Adipocyte (in vitro differentiated cells): Measurements from ENCODE around the gene FOCAD.
A peak's percentile ranks its signal among the peaks of the same experiment; 100 is the strongest.

Experiments used
- DNase-seq: peaks from one replicate; pipeline ENCODE4 v3.0.0-alpha.2; 2015; ENCODE audit warnings: low read depth
- H3K27me3 ChIP-seq: replicated peaks from 2 replicates; pipeline ENCODE4 v1.7.0; 2013; ENCODE audit warnings: mild to moderate bottlenecking, low read length, moderate library complexity; ENCODE audit not compliant: control insufficient read depth, insufficient read depth
- H3K36me3 ChIP-seq: 2 replicates; pipeline ENCODE4 v1.7.0; 2013; ENCODE audit warnings: low read length, mild to moderate bottlenecking, moderate library complexity; ENCODE audit not compliant: control insufficient read depth, insufficient read depth, severe bottlenecking
- H3K4me1 ChIP-seq: 2 replicates; pipeline ENCODE4 v1.7.0; 2013; ENCODE audit warnings: mild to moderate bottlenecking, low read length, moderate library complexity; ENCODE audit not compliant: control insufficient read depth, insufficient read depth
- H3K4me3 ChIP-seq: 2 replicates; pipeline ENCODE4 v1.7.0; 2013; ENCODE audit warnings: mild to moderate bottlenecking, low read length, moderate library complexity
- H3K9ac ChIP-seq: 2 replicates; pipeline ENCODE4 v1.7.0; 2013; ENCODE audit warnings: mild to moderate bottlenecking, low read length, moderate library complexity
- H3K9me3 ChIP-seq: 2 replicates; pipeline ENCODE4 v1.7.0; 2013; ENCODE audit warnings: mild to moderate bottlenecking, low read length, moderate library complexity; ENCODE audit not compliant: control insufficient read depth

FOCAD gene

DNA sequence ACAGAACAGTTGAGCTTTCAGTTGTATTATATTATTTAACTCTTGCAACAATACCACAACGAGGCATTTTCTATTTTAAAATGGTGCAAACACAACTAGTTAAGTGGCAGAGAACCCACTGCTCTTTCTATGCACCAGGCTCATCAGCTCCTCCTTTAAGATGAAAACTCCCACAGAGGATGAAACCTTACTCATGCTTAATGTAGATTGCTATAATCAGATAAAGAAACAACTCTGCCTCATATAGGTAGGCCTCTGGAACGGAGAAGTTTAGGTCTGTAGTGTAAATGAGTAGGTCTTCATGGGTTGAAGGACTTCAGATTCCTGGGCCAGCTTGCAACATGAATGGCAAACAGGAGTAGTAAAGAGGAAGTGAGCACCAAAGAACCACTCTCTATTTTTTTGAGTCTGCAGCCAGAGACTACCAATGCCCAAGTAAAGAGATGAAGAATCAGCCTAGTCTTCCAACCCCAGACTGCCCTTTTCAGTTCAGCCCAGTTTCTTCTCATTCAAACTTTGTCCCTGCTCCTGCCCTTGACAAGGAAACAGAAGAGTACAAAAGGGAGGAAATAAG is 313.5 kb downstream of the FOCAD start:
- Histone ChIP-seq H3K9me3 (no peaks in the 10 kb centered on the region), H3K9ac (no peak overlapping the region), H3K4me3 (no peak overlapping the region), H3K27me3 (no peaks in the 10 kb centered on the region), H3K36me3 (peaks cover 45% of the 10 kb centered on the region), H3K4me1 (no peaks in the 10 kb centered on the region)
- DNase-seq, result no peak

GRCh38 chr9:21001581-21001980 is 317.5 kb downstream of the FOCAD start:
- Histone ChIP-seq H3K9ac (no peak overlapping the region), H3K36me3 (peaks cover 27% of the 10 kb centered on the region), H3K4me3 (no peak overlapping the region), H3K4me1 (no peaks in the 10 kb centered on the region), H3K27me3 (no peaks in the 10 kb centered on the region), H3K9me3 (no peaks in the 10 kb centered on the region)
- DNase-seq, result no peak

GRCh38 chr9:21002040-21002439 is 318.0 kb downstream of the FOCAD start:
- DNase-seq, result no peak
- peaks cover 29% of the 10 kb centered on the region for H3K36me3 ChIP-seq
- no peaks in the 10 kb centered on the region for H3K4me1 ChIP-seq
- no peaks in the 10 kb centered on the region for H3K9me3 ChIP-seq
- no peak overlapping the region for H3K9ac ChIP-seq
- H3K27me3 ChIP-seq, result no peaks in the 10 kb centered on the region
- no peak overlapping the region for H3K4me3 ChIP-seq

GRCh38 chr9:21015129-21015815 is 331.2 kb downstream of the FOCAD start:
- no peak overlapping the region for H3K9ac ChIP-seq
- H3K27me3 ChIP-seq, result no peaks in the 10 kb centered on the region
- H3K4me3 ChIP-seq, result no peak overlapping the region
- no peaks in the 10 kb centered on the region for H3K9me3 ChIP-seq
- peaks cover 4% of the 10 kb centered on the region for H3K4me1 ChIP-seq
- peak; percentile 31 for DNase-seq
- H3K36me3 ChIP-seq, result peaks cover 6% of the 10 kb centered on the region

- Histone ChIP-seq H3K4me1 (peaks cover 4% of the 10 kb centered on the region), H3K36me3 (no peaks in the 10 kb centered on the region)
These were observed 331.9 kb downstream of the FOCAD start for GRCh38 chr9:21015995-21016394.

GRCh38 chr9:21016701-21017491 is 332.8 kb downstream of the FOCAD start:
- peaks cover 4% of the 10 kb centered on the region for H3K4me1 ChIP-seq
- peak; percentile 49 for DNase-seq
- no peaks in the 10 kb centered on the region for H3K27me3 ChIP-seq
- no peak overlapping the region for H3K4me3 ChIP-seq
- no peaks in the 10 kb centered on the region for H3K36me3 ChIP-seq
- no peak overlapping the region for H3K9ac ChIP-seq
- no peaks in the 10 kb centered on the region for H3K9me3 ChIP-seq

More at GRCh38 chr9:21015995-21016394, 331.9 kb downstream of the FOCAD start:
- H3K9me3 ChIP-seq, result no peaks in the 10 kb centered on the region
- no peak for DNase-seq
- no peaks in the 10 kb centered on the region for H3K27me3 ChIP-seq
- no peak overlapping the region for H3K4me3 ChIP-seq
- H3K9ac ChIP-seq, result no peak overlapping the region

DNA sequence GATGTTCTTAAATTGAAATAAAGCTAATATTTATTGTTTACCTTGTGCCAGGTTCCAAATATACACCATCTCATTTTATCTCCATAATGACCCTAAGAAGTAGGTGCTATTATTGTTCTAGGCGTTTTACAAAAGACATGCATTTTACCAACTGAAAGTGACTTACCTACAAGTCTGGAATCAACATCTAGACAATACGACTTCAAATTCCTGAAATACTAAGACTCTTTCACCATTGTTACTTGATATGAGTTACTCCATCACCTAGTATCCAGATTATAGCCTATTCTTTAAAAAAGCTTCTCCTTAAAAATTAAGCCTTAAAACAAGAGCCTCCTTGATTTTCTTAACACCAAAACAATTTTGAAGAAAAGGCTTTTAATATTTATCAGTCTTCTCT is 334.1 kb downstream of the FOCAD start:
- Histone ChIP-seq H3K9ac (no peak overlapping the region), H3K4me1 (peaks cover 4% of the 10 kb centered on the region), H3K9me3 (no peaks in the 10 kb centered on the region), H3K27me3 (no peaks in the 10 kb centered on the region), H3K36me3 (no peaks in the 10 kb centered on the region), H3K4me3 (no peak overlapping the region)
- DNase-seq, result no peak

- Histone ChIP-seq H3K4me3 (no peak overlapping the region), H3K9me3 (no peaks in the 10 kb centered on the region), H3K9ac (no peak overlapping the region), H3K36me3 (peaks cover 3% of the 10 kb centered on the region), H3K4me1 (no peaks in the 10 kb centered on the region), H3K27me3 (no peaks in the 10 kb centered on the region)
- DNase-seq, result peak; percentile 17
These were observed 339.8 kb downstream of the FOCAD start for GRCh38 chr9:21023861-21024260.

GRCh38 chr9:21027295-21027694 is 343.2 kb downstream of the FOCAD start:
- no peak overlapping the region for H3K4me3 ChIP-seq
- H3K27me3 ChIP-seq, result no peaks in the 10 kb centered on the region
- no peak overlapping the region for H3K9ac ChIP-seq
- peaks cover 11% of the 10 kb centered on the region for H3K4me1 ChIP-seq
- H3K36me3 ChIP-seq, result peaks cover 3% of the 10 kb centered on the region
- peak; percentile 53 for DNase-seq
- H3K9me3 ChIP-seq, result no peaks in the 10 kb centered on the region

- Histone ChIP-seq H3K9ac (no peak overlapping the region), H3K9me3 (no peaks in the 10 kb centered on the region), H3K36me3 (peaks cover 3% of the 10 kb centered on the region)
These were observed 344.4 kb downstream of the FOCAD start for GRCh38 chr9:21028466-21028865.

GRCh38 chr9:21029661-21030060 is 345.6 kb downstream of the FOCAD start:
- no peaks in the 10 kb centered on the region for H3K27me3 ChIP-seq
- H3K9me3 ChIP-seq, result no peaks in the 10 kb centered on the region
- no peak for DNase-seq
- peaks cover 11% of the 10 kb centered on the region for H3K4me1 ChIP-seq
- H3K36me3 ChIP-seq, result peaks cover 3% of the 10 kb centered on the region
- no peak overlapping the region for H3K4me3 ChIP-seq
- H3K9ac ChIP-seq, result no peak overlapping the region

More at GRCh38 chr9:21028466-21028865, 344.4 kb downstream of the FOCAD start:
- Histone ChIP-seq H3K4me3 (no peak overlapping the region), H3K27me3 (no peaks in the 10 kb centered on the region), H3K4me1 (peaks cover 11% of the 10 kb centered on the region)
- DNase-seq, result peak; percentile 8
